HepG2 (cell line): ENCODE results near the gene MRPL9. TPM values are rescaled to one million over a fixed set of nuclear protein-coding genes. Genes with fewer than 3 reads are reported as not detected.

ENCODE experiments used
- AGO1 ChIP-seq: fragments of 200-400 bp; formaldehyde crosslinking; IDR thresholded peaks from 2 replicates; pipeline ENCODE4 v1.6.1; 2017; ENCODE audit warnings: mild to moderate bottlenecking, low read depth, low read length, moderate library complexity; ENCODE audit not compliant: poor library complexity, severe bottlenecking
- AHR ChIP-seq: IDR thresholded peaks from 2 replicates; pipeline ENCODE4 v1.6.1; 2018; ENCODE audit warnings: missing genetic modification reagents, missing compliant biosample characterization
- ARHGAP35 ChIP-seq: sonication (generic); formaldehyde crosslinking; IDR thresholded peaks from 2 replicates; pipeline ENCODE4 v1.9.0; 2022; ENCODE audit warnings: mild to moderate bottlenecking, inconsistent platforms, moderate library complexity, missing genetic modification reagents, borderline replicate concordance
- FOSL2 ChIP-seq: sonication (generic); formaldehyde crosslinking; IDR thresholded peaks from 2 replicates; pipeline ENCODE4 v1.4.0; 2020; ENCODE audit warnings: missing genetic modification reagents
- KLF15 ChIP-seq: sonication (generic); formaldehyde crosslinking; IDR thresholded peaks from 2 replicates; pipeline ENCODE4 v1.8.1; 2023; ENCODE audit warnings: borderline replicate concordance, mild to moderate bottlenecking, inconsistent platforms, missing genetic modification reagents, mixed read lengths
- KLF9 ChIP-seq: IDR thresholded peaks from 2 replicates; pipeline ENCODE4 v1.6.1; 2016; ENCODE audit warnings: low read depth
- MAFG ChIP-seq: sonication (generic); formaldehyde crosslinking; IDR thresholded peaks from 2 replicates; pipeline ENCODE4 v1.5.1; 2020; ENCODE audit warnings: mild to moderate bottlenecking, missing genetic modification reagents
- MEIS1 ChIP-seq: sonication (generic); formaldehyde crosslinking; IDR thresholded peaks from 2 replicates; pipeline ENCODE4 v1.9.0; 2021; ENCODE audit warnings: mild to moderate bottlenecking, missing genetic modification reagents, moderate library complexity, borderline replicate concordance
- NFE2 ChIP-seq: sonication (generic); formaldehyde crosslinking; IDR thresholded peaks from 2 replicates; pipeline ENCODE4 v1.4.0; 2020; ENCODE audit warnings: missing genetic modification reagents
- POLR2G ChIP-seq: fragments of 200-400 bp; formaldehyde crosslinking; IDR thresholded peaks from 2 replicates; pipeline ENCODE4 v1.6.1; 2018; ENCODE audit warnings: mild to moderate bottlenecking, low read depth, low read length, moderate library complexity
- SIN3A ChIP-seq: IDR thresholded peaks from 2 replicates; pipeline ENCODE4 v1.6.1; 2011; ENCODE audit warnings: low read depth, mild to moderate bottlenecking, control low read depth, low read length, borderline replicate concordance
- TEAD3 ChIP-seq: optimal IDR thresholded peaks from 2 replicates; pipeline ENCODE3; 2016; ENCODE audit warnings: borderline replicate concordance
- ZBTB44 ChIP-seq: sonication (generic); formaldehyde crosslinking; IDR thresholded peaks from 2 replicates; pipeline ENCODE4 v1.4.0; 2020; ENCODE audit warnings: missing genetic modification reagents
- ZFX ChIP-seq: sonication (generic); formaldehyde crosslinking; IDR thresholded peaks from 2 replicates; pipeline ENCODE4 v1.4.0; 2020; ENCODE audit warnings: mild to moderate bottlenecking, low read depth, missing genetic modification reagents, moderate library complexity
- ZNF572 ChIP-seq: sonication (generic); formaldehyde crosslinking; IDR thresholded peaks from 2 replicates; pipeline ENCODE4 v1.5.1; 2020; ENCODE audit warnings: mild to moderate bottlenecking, missing genetic modification reagents
- ZNF749 ChIP-seq: sonication (generic); formaldehyde crosslinking; IDR thresholded peaks from 2 replicates; pipeline ENCODE4 v1.8.0; 2022; ENCODE audit warnings: mild to moderate bottlenecking, missing genetic modification reagents, moderate library complexity, borderline replicate concordance
- polyA plus RNA-seq, 8 experiments: library from polyadenylated mRNA; depleted of rRNA in 3 of 8; stranded (reverse) in 7 of 8; unstranded in 1 of 8; fragments of >200 nt; fragmentation: Illumina TruSeq in 4 of 8; extraction: Trizol in 4 of 8; gene quantifications; 2 replicates each; pipeline versions ENCODE4 v1.2.1 to v1.2.3, GENCODE V29; 2011 to 2016; ENCODE audit warnings: low read depth in 4 of 8, missing spikeins in 1 of 8, mixed read lengths in 1 of 8; ENCODE audit not compliant: insufficient read depth in 1 of 8
- total RNA-seq, 5 experiments: library from RNA; depleted of rRNA; stranded (reverse); fragments of >200 nt; fragmentation: Illumina TruSeq; extraction: Trizol; gene quantifications; 2 replicates each; pipeline ENCODE4 v1.2.3, GENCODE V29; 2016; ENCODE audit warnings: low read depth in 1 of 5
- TF ChIP-seq, protein P1 (sequence below): sonication (generic); formaldehyde crosslinking; IDR thresholded peaks from 2 replicates; pipeline ENCODE4 v1.4.0; 2020; ENCODE audit warnings: mild to moderate bottlenecking, missing genetic modification reagents
- TF ChIP-seq, protein P2 (sequence below): sonication (generic); formaldehyde crosslinking; IDR thresholded peaks from 2 replicates; pipeline ENCODE4 v1.4.0; 2020; ENCODE audit warnings: missing genetic modification reagents, borderline replicate concordance
- TF ChIP-seq, protein P3 (sequence below): sonication (generic); formaldehyde crosslinking; IDR thresholded peaks from 2 replicates; pipeline ENCODE4 v1.4.0; 2020; ENCODE audit warnings: missing genetic modification reagents
- TF ChIP-seq, protein P4 (sequence below): sonication (generic); formaldehyde crosslinking; IDR thresholded peaks from 2 replicates; pipeline ENCODE4 v1.5.0; 2020; ENCODE audit warnings: missing genetic modification reagents

MRPL9 gene
- total and polyA plus RNA-seq, 2 of the 13 experiments (the other 11 are each of a cell fraction or from before 2014, with no cell fraction given) = 72.1 to 107 TPM

- TF ChIP-seq MEIS1 (CRISPR knock-in tag) (peak; percentile 92), MAFG (no peak), TEAD3 (CRISPR knock-in tag) (no peak), ZFX (CRISPR knock-in tag) (peak; percentile 49), ZBTB44 (CRISPR knock-in tag) (no peak), SIN3A (peak; percentile 21), ZNF572 (no peak), FOSL2 (CRISPR knock-in tag) (peak; percentile 26; the same call in 1 of the 2 replicates), POLR2G (peak; percentile 66), ZNF749 (CRISPR knock-in tag) (0 out of 2 replicates have a peak, but pooled peaks have one; percentile 62), ARHGAP35 (CRISPR knock-in tag) (peak; percentile 88), AGO1 (no peak), AHR (peak; percentile 72; the same call in 1 of the 2 replicates), NFE2 (CRISPR knock-in tag) (no peak), KLF15 (CRISPR knock-in tag) (peak; percentile 89; the same call in 1 of the 2 replicates), KLF9 (CRISPR knock-in tag) (0 out of 2 replicates have a peak, but pooled peaks have one; percentile 33)
- TF ChIP-seq, protein P1, sequence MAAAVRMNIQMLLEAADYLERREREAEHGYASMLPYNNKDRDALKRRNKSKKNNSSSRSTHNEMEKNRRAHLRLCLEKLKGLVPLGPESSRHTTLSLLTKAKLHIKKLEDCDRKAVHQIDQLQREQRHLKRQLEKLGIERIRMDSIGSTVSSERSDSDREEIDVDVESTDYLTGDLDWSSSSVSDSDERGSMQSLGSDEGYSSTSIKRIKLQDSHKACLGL (CRISPR knock-in tag) = peak; percentile 83; the same call in 1 of the 2 replicates
- TF ChIP-seq, protein P2, sequence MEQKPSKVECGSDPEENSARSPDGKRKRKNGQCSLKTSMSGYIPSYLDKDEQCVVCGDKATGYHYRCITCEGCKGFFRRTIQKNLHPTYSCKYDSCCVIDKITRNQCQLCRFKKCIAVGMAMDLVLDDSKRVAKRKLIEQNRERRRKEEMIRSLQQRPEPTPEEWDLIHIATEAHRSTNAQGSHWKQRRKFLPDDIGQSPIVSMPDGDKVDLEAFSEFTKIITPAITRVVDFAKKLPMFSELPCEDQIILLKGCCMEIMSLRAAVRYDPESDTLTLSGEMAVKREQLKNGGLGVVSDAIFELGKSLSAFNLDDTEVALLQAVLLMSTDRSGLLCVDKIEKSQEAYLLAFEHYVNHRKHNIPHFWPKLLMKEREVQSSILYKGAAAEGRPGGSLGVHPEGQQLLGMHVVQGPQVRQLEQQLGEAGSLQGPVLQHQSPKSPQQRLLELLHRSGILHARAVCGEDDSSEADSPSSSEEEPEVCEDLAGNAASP (CRISPR knock-in tag) = no peak
- TF ChIP-seq, protein P3, sequence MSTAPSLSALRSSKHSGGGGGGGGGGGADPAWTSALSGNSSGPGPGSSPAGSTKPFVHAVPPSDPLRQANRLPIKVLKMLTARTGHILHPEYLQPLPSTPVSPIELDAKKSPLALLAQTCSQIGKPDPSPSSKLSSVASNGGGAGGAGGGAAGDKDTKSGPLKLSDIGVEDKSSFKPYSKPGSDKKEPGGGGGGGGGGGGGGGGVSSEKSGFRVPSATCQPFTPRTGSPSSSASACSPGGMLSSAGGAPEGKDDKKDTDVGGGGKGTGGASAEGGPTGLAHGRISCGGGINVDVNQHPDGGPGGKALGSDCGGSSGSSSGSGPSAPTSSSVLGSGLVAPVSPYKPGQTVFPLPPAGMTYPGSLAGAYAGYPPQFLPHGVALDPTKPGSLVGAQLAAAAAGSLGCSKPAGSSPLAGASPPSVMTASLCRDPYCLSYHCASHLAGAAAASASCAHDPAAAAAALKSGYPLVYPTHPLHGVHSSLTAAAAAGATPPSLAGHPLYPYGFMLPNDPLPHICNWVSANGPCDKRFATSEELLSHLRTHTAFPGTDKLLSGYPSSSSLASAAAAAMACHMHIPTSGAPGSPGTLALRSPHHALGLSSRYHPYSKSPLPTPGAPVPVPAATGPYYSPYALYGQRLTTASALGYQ (CRISPR knock-in tag) = no peak; the same call in 1 of the 2 replicates
- TF ChIP-seq, protein P4, sequence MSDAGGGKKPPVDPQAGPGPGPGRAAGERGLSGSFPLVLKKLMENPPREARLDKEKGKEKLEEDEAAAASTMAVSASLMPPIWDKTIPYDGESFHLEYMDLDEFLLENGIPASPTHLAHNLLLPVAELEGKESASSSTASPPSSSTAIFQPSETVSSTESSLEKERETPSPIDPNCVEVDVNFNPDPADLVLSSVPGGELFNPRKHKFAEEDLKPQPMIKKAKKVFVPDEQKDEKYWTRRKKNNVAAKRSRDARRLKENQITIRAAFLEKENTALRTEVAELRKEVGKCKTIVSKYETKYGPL (CRISPR knock-in tag) = peak; percentile 68; the same call in 1 of the 2 replicates
Observed at GRCh38 chr1:151790071-151790939, 27.0 kb upstream of the MRPL9 start, which contains the start of gene TDRKH (continued).
